HEK293T (cell line): ENCODE data around the gene TMEM119.

Experiments used
- CTCF ChIA-PET: fragments of 350-600 bp; formaldehyde crosslinking; extraction: SDS; loops from one replicate; lab custom pipeline; 2021; ENCODE audit warnings: antibody characterized with exemption, inconsistent platforms; lab: Yijun Ruan, JAX
- POLR2A ChIA-PET: fragments of 350-600 bp; formaldehyde crosslinking; extraction: SDS; loops from one replicate; lab custom pipeline; 2020; ENCODE audit warnings: antibody characterized with exemption, inconsistent platforms; lab: Yijun Ruan, JAX
- DNase-seq: peaks from one replicate; pipeline ENCODE4 v3.0.0; 2012; ENCODE audit warnings: mixed read lengths; ENCODE audit errors: extremely low spot score
- ARNT ChIP-seq: fragments of 450-650 bp; IDR thresholded peaks from 2 replicates; pipeline ENCODE4 v1.6.1; 2017; ENCODE audit warnings: mild to moderate bottlenecking
- BHLHE40 ChIP-seq: fragments of 450-650 bp; IDR thresholded peaks from 2 replicates; pipeline ENCODE4 v1.6.1; 2016; ENCODE audit warnings: mild to moderate bottlenecking, moderate library complexity, borderline replicate concordance
- CTBP1 ChIP-seq: fragments of 450-650 bp; IDR thresholded peaks from 2 replicates; pipeline ENCODE4 v1.6.1; 2016; ENCODE audit warnings: borderline replicate concordance
- ELF4 ChIP-seq: fragments of 450-650 bp; IDR thresholded peaks from 2 replicates; pipeline ENCODE4 v1.6.1; 2017; ENCODE audit warnings: antibody characterized with exemption
- FOXA1 ChIP-seq: fragments of 450-650 bp; IDR thresholded peaks from 2 replicates; pipeline ENCODE4 v1.6.1; 2016; ENCODE audit warnings: mild to moderate bottlenecking
- FOXK2 ChIP-seq: fragments of 450-650 bp; IDR thresholded peaks from 2 replicates; pipeline ENCODE4 v1.6.1; 2016; ENCODE audit warnings: mild to moderate bottlenecking
- FOXM1 ChIP-seq: fragments of 450-650 bp; IDR thresholded peaks from 2 replicates; pipeline ENCODE4 v1.6.1; 2017; ENCODE audit warnings: mild to moderate bottlenecking, borderline replicate concordance
- HDGF ChIP-seq: fragments of 450-650 bp; IDR thresholded peaks from 2 replicates; pipeline ENCODE4 v1.6.1; 2017; ENCODE audit warnings: antibody characterized with exemption, borderline replicate concordance
- L3MBTL2 ChIP-seq: fragments of 450-650 bp; conservative IDR thresholded peaks from 2 replicates; pipeline ENCODE4 v1.6.1; 2016; ENCODE audit warnings: mild to moderate bottlenecking
- LEF1 ChIP-seq: fragments of 450-650 bp; IDR thresholded peaks from 2 replicates; pipeline ENCODE4 v1.6.1; 2017; ENCODE audit warnings: mild to moderate bottlenecking, borderline replicate concordance
- NFRKB ChIP-seq: fragments of 450-650 bp; IDR thresholded peaks from 2 replicates; pipeline ENCODE4 v1.6.1; 2016; ENCODE audit warnings: mild to moderate bottlenecking, moderate library complexity
- SP1 ChIP-seq: fragments of 450-650 bp; IDR thresholded peaks from 2 replicates; pipeline ENCODE4 v1.6.1; 2017
- SUZ12 ChIP-seq: fragments of 450-650 bp; IDR thresholded peaks from 2 replicates; pipeline ENCODE4 v1.6.1; 2016; ENCODE audit warnings: mild to moderate bottlenecking
- TARDBP ChIP-seq: fragments of 450-650 bp; IDR thresholded peaks from 2 replicates; pipeline ENCODE4 v1.6.1; 2016
- ZNF384 ChIP-seq: fragments of 450-650 bp; IDR thresholded peaks from 2 replicates; pipeline ENCODE4 v1.6.1; 2016
- TF ChIP-seq, protein P1 (sequence below): fragments of 450-650 bp; IDR thresholded peaks from 2 replicates; pipeline ENCODE4 v1.6.1; 2016

Gene TMEM119

DNA sequence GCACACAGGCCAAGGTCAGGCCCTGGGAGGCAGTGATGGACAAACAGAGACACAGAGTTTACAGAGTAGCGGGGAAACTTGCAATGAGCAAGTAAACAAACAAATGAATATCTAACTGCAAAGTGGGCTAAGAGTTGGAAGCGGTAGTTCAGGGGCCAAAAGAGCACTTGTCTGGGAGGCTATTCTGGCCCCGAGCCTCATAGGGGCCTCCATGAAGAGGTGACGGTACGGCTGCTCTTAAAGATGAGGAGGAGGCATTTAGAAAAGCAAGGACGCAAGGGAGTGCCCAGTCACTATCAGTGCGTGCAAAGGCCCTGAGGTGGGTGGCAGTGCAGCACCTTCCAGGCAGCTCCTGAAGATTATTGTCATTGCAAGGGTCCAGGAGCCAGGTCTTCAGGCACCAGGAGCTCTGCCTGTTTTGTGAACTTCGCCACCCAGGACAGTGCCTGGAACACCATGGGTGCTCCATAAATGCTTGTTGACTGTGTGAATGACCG, 4.4 kb upstream of the TMEM119 start:
- no peak for TF ChIP-seq SP1
- DNase-seq: no peak
- ChIA-PET CTCF (interaction anchor here (2.2 kb wide), 1 partner anchor 15 kb away, joined by 7 read pairs; no protein-coding TSS in a partner anchor), POLR2A (no interaction called here)

DNA sequence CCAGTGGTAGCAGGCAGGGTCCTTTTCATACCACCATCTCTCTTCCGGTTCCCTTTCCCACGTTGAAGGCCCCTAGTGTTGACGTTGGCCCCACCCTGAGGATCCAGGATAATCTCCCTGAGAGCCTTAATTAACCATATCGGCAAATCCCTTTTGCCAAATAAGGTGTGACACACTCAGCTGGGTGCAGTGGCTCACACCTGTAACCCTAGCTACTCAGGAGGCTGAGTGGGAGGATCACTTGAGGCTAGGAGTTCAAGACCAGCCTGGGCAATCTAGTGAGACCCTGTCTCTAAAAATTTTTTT, 2.8 kb upstream of the TMEM119 start:
- no peak for DNase-seq
- TF ChIP-seq FOXK2: no peak
- no peak for TF ChIP-seq FOXM1
- TF ChIP-seq FOXA1: no peak
- TF ChIP-seq BHLHE40: no peak
- TF ChIP-seq L3MBTL2: no peak
- TF ChIP-seq TARDBP: no peak
- TF ChIP-seq CTBP1: no peak
- TF ChIP-seq HDGF: no peak
- TF ChIP-seq SP1: no peak
- TF ChIP-seq SUZ12: no peak
- TF ChIP-seq, protein P1, sequence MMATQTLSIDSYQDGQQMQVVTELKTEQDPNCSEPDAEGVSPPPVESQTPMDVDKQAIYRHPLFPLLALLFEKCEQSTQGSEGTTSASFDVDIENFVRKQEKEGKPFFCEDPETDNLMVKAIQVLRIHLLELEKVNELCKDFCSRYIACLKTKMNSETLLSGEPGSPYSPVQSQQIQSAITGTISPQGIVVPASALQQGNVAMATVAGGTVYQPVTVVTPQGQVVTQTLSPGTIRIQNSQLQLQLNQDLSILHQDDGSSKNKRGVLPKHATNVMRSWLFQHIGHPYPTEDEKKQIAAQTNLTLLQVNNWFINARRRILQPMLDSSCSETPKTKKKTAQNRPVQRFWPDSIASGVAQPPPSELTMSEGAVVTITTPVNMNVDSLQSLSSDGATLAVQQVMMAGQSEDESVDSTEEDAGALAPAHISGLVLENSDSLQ: no peak
- no peak for TF ChIP-seq ELF4
- ChIA-PET CTCF (interaction anchor here (0.8 to 2.2 kb wide), 2 partner anchors 17 to 793 kb away, joined by 3 to 7 read pairs; no protein-coding TSS in a partner anchor), POLR2A (no interaction called here)

DNA sequence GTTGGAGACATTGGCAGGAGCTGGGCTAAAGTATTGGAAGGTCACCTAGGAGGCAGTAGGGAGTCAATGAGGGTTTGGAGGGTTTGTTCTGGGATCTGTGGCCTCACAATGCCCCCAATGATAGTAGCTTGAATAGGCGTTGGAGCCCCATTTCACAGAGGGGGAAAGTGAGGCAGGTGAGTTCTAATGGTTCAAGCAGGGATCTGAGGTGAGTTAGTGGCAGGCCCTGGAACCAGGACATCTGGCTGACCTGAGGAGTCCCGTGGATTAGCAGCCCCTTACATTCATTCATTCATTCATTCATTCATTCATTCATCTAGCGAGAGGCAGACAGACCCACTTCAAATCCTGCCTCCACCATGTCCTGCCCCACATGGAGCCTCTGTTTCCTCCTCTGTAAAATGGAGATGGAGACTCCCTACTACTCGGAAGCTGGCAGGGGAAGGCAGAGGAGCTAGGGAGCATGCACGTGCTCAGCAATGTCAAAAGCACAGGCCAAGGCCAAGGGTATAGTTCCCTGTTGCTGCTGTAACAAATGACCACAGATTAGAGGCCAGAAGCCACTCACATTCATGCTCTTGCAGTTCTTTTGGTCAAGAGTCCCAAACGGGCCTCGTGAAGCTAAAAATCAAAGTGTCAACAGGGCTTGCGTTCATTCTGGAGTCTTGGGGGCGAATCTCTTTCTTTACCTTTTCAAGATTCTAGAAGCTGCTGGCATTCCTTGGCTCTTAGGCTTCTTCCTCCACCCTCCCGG, 2.2 kb upstream of the TMEM119 start:
- DNase-seq: no peak
- TF ChIP-seq FOXM1 (no peak), FOXK2 (no peak), SUZ12 (no peak), HDGF (no peak), ZNF384 (no peak), ARNT (no peak), CTBP1 (no peak), L3MBTL2 (no peak), TARDBP (no peak), SP1 (no peak), NFRKB (no peak), ELF4 (no peak), BHLHE40 (no peak)
- TF ChIP-seq, protein P1: no peak
- ChIA-PET CTCF (interaction anchor here (0.8 to 2.2 kb wide), 2 partner anchors 18 to 794 kb away, joined by 3 to 7 read pairs; no protein-coding TSS in a partner anchor), POLR2A (interaction anchor here (0.7 kb wide), 1 partner anchor 38 kb away, joined by 3 read pairs; the partner anchor contains the start of gene ISCU)

DNA sequence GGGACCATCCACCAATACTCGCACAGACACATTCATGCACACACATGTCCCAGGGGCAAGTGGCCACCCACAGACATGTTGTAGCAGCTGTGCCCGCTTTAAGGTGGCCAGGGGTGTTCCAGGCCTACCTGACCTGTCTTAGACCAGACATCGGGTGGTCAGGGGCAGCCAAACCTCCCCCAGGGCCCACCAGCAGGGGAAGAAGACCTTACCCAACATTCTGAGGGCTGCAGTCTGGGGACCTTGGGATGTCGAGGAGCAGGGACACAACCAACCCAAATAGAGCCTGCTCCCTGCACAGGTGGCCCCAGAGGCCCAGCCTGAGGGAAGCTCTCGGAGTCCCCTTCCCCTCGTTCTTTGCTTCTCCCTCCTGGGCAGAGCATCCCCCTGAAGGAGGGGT, 1.7 kb upstream of the TMEM119 start:
- DNase-seq: no peak
- CTCF ChIA-PET: interaction anchor here (0.8 kb wide), 1 partner anchor 795 kb away, joined by 3 read pairs; no protein-coding TSS in a partner anchor
- POLR2A ChIA-PET: interaction anchor here (0.7 kb wide), 1 partner anchor 37 kb away, joined by 3 read pairs; the partner anchor contains the start of gene ISCU
- TF ChIP-seq ZNF384: no peak
- TF ChIP-seq CTBP1: no peak
- no peak for TF ChIP-seq BHLHE40

DNA sequence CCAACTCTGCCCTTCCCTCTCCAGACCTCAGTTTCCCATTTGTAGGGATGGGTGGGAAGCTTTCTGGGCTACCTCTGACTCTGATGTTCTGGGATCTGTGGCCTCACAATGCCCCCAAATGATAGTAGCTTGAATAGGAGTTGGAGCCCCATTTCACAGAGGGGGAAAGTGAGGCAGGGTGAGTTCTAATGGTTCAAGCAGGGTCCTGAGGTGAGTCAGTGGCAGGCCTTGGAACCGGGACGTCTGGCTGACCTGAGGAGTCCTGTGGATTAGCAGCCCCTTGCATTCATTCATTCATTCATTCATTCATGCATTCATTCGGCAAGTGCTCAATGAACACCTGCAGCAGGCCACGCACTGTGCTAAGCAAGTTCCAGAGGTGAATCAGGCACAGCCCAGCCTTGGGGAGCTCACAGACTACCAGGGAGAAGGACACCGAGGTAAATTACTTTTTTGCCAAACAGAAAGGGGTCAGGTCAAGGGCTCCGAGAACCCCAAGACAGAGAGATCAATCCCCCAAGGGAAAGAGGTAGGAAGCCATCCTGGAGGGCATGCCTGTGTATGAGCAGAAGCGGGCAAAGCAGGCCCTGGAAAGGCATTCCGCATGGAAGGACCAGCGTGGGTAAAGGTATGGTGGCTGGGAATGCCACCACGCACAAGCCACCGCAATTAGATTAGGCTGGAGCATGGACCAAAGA, 818 bp upstream of the TMEM119 start:
- POLR2A ChIA-PET: no interaction called here
- TF ChIP-seq LEF1 (no peak), ZNF384 (no peak), ELF4 (no peak), TARDBP (no peak), SUZ12 (no peak), FOXA1 (no peak), L3MBTL2 (no peak), BHLHE40 (no peak), SP1 (no peak), CTBP1 (no peak), FOXK2 (no peak), HDGF (no peak), NFRKB (no peak), ARNT (no peak), FOXM1 (no peak)
- TF ChIP-seq, protein P1: no peak
- DNase-seq: no peak
- CTCF ChIA-PET: no interaction called here

DNA sequence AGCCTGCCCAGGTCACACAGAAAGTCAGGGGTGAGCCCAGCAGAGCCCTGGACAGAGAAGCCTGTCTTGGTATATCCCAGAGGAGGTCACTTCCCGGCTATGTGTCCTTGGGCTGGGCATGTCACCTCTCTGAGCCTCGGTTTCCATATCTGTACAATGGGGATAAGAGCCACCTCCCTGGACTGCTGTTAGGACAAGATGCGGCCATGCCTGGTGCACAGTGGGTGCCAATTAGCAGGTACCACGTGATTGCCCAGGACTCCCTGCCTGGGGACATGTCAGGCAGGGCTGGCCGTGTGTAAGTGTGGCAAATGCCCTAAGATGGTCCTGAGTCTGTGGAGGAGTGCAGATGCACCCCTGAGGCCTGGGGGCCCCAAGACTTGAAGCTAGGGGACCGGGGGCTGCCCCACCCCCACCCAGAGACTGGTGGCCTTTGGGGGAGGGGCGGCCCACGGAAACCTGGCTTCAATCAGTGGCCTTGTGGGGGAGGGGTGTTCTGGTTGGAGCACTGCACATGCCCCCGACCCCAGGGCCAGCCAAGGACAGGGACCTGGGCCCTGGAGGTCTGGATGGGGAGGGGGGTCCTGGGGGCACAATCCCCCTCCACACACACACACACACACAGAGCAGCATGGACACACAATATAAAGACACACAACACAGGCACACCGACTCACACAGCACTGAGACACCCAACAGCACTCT, 878 bp downstream of the TMEM119 start:
- TF ChIP-seq FOXA1: no peak
- no peak for TF ChIP-seq ELF4
- no peak for TF ChIP-seq BHLHE40
- TF ChIP-seq L3MBTL2: no peak
- no peak for TF ChIP-seq TARDBP
- TF ChIP-seq SP1: no peak
- no peak for TF ChIP-seq ARNT
- no peak for TF ChIP-seq NFRKB
- TF ChIP-seq CTBP1: no peak
- TF ChIP-seq, protein P1: no peak
- TF ChIP-seq FOXM1: no peak
- no peak for TF ChIP-seq SUZ12
- no peak for TF ChIP-seq HDGF
- ChIA-PET CTCF (no interaction called here), POLR2A (no interaction called here)
- DNase-seq: no peak
